ENCODE results near the gene CD33. TPM values are rescaled to one million over a fixed set of nuclear protein-coding genes. Genes with fewer than 3 reads are reported as not detected.

CD33 gene
- total RNA-seq, 1 experiment from 2014 or later: 0.63 TPM

Small RNA genes lying within 50 kb of the gene (small RNA-seq; reads per million reads assigned to genes)
- gene MIR8074: 0 reads per million in 2 experiments

Other genes with a start within 250 kb of the CD33 start
- not detected in 2 replicates for gene KLK7, start 241.2 kb upstream of the CD33 start, total RNA-seq (2014; rRNA removed; shearing (Covaris generic))
- gene KLK8, start 223.5 kb upstream of the CD33 start, total RNA-seq (2014; rRNA removed; shearing (Covaris generic)): 0.96 TPM in 1 of 2 replicates, not detected in the other
- not detected in 2 replicates for gene KLK10, start 205.4 kb upstream of the CD33 start, total RNA-seq (2014; rRNA removed; shearing (Covaris generic))
- not detected in 2 replicates for gene KLK11, start 198.5 kb upstream of the CD33 start, total RNA-seq (2014; rRNA removed; shearing (Covaris generic))
- not detected in 2 replicates for gene KLK12, start 190.1 kb upstream of the CD33 start, total RNA-seq (2014; rRNA removed; shearing (Covaris generic))
- not detected in 2 replicates for gene KLK13, start 160.0 kb upstream of the CD33 start, total RNA-seq (2014; rRNA removed; shearing (Covaris generic))
- not detected in 2 replicates for gene KLK14, start 142.2 kb upstream of the CD33 start, total RNA-seq (2014; rRNA removed; shearing (Covaris generic))
- gene CTU1, start 116.7 kb upstream of the CD33 start, total RNA-seq (2014; rRNA removed; shearing (Covaris generic)): 13.0 and 13.8 TPM in 2 replicates
- gene SIGLEC9, start 100.2 kb upstream of the CD33 start, total RNA-seq (2014; rRNA removed; shearing (Covaris generic)): not detected in 2 replicates
- not detected in 2 replicates for gene SIGLEC7, start 82.8 kb upstream of the CD33 start, total RNA-seq (2014; rRNA removed; shearing (Covaris generic))
- gene SIGLECL1, start 26.0 kb downstream of the CD33 start, total RNA-seq (2014; rRNA removed; shearing (Covaris generic)): not detected in 2 replicates
- gene IGLON5, start 86.6 kb downstream of the CD33 start, total RNA-seq (2014; rRNA removed; shearing (Covaris generic)): 0.11 TPM in 1 of 2 replicates, not detected in the other
- 0.75 and 0.77 TPM in 2 replicates for gene VSIG10L, start 117.1 kb downstream of the CD33 start, total RNA-seq (2014; rRNA removed; shearing (Covaris generic))
- gene ETFB, start 141.3 kb downstream of the CD33 start, total RNA-seq (2014; rRNA removed; shearing (Covaris generic)): 127 and 138 TPM in 2 replicates
- not detected in 2 replicates for gene CLDND2, start 143.9 kb downstream of the CD33 start, total RNA-seq (2014; rRNA removed; shearing (Covaris generic))
- not detected in 2 replicates for gene NKG7, start 147.6 kb downstream of the CD33 start, total RNA-seq (2014; rRNA removed; shearing (Covaris generic))
- gene LIM2, start 162.9 kb downstream of the CD33 start, total RNA-seq (2014; rRNA removed; shearing (Covaris generic)): not detected in 2 replicates
- not detected in 2 replicates for gene C19orf84, start 165.5 kb downstream of the CD33 start, total RNA-seq (2014; rRNA removed; shearing (Covaris generic))
- not detected in 2 replicates for gene SIGLEC10, start 192.6 kb downstream of the CD33 start, total RNA-seq (2014; rRNA removed; shearing (Covaris generic))
- not detected in 2 replicates for gene SIGLEC8, start 233.4 kb downstream of the CD33 start, total RNA-seq (2014; rRNA removed; shearing (Covaris generic))

Measured in SK-MEL-5 (cell line).